Kasumi-1 (cell line): ENCODE results near the gene SERPINB13.

Experiments used
- DNase-seq, 2 experiments: peaks; one replicate each; lab custom pipeline; 2025; lab: John Stamatoyannopoulos, UW

SERPINB13 gene

DNA sequence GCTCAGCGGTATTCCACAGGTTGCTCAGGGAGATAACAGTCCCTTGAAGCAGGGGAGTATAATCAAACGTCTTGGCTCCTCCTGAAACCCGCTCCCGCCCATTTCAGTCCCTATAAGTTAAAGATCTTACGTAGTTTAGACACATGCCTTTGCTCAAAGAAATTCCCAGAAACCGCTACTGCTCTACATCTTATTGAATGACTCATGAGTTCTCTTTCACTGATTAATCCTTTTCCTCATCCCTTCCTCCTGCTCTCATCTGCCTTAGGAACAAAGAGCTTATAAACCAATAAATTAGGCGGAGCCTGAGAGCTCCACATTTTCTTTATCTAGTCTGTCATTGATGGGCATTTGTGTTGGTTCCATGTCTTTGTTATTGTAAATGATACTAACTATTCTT, 61.1 kb downstream of the SERPINB13 start:
- DNase-seq: no peak
